Neuronal stem cell (in vitro differentiated cells): ENCODE data around the gene PRICKLE3.
"Not testable (repeated sequence)": the region's sequence is repeated elsewhere in the genome, so short reads cannot be mapped to it uniquely, and the experiment has no call there.

Experiments used
- DNase-seq: peaks from one replicate; pipeline ENCODE4 v3.0.0-alpha.2; 2013; ENCODE audit warnings: low spot score
- H2AFZ ChIP-seq: one replicate; pipeline ENCODE4 v1.6.1; 2013; ENCODE audit warnings: mild to moderate bottlenecking, low read length, inconsistent platforms
- H2AK5ac ChIP-seq: 2 replicates; pipeline ENCODE4 v1.6.1; 2013; ENCODE audit warnings: low read depth, mild to moderate bottlenecking, inconsistent platforms, low read length, moderate library complexity, mixed read lengths
- H2BK120ac ChIP-seq: 2 replicates; pipeline ENCODE4 v1.6.1; 2013; ENCODE audit warnings: low read depth, mild to moderate bottlenecking, inconsistent platforms, low read length, moderate library complexity, mixed read lengths
- H2BK12ac ChIP-seq: one replicate; pipeline ENCODE4 v1.6.1; 2013; ENCODE audit warnings: low read length, inconsistent platforms
- H2BK15ac ChIP-seq: 2 replicates; pipeline ENCODE4 v1.6.1; 2013; ENCODE audit warnings: mild to moderate bottlenecking, low read length, inconsistent platforms, mixed read lengths
- H2BK5ac ChIP-seq: one replicate; pipeline ENCODE4 v1.6.1; 2013; ENCODE audit warnings: inconsistent platforms, mild to moderate bottlenecking, low read length, moderate library complexity
- H3K14ac ChIP-seq: one replicate; pipeline ENCODE4 v1.6.1; 2013; ENCODE audit warnings: low read length, inconsistent platforms
- H3K18ac ChIP-seq: 2 replicates; pipeline ENCODE4 v1.6.1; 2013; ENCODE audit warnings: low read length, inconsistent platforms
- H3K23ac ChIP-seq: 2 replicates; pipeline ENCODE4 v1.6.1; 2013; ENCODE audit warnings: low read depth, mild to moderate bottlenecking, mixed read lengths, low read length, inconsistent platforms; ENCODE audit not compliant: poor library complexity
- H3K27ac ChIP-seq: replicated peaks from 3 replicates; pipeline ENCODE4 v1.5.1; 2013; ENCODE audit warnings: low read length, inconsistent platforms
- H3K27me3 ChIP-seq, 3 experiments: 2 replicates each; pipeline ENCODE4 v1.6.1; 2013; ENCODE audit warnings: low read length in 3 of 3, mild to moderate bottlenecking in 2 of 3, inconsistent platforms in 1 of 3, low read depth in 1 of 3, mixed read lengths in 1 of 3, moderate library complexity in 1 of 3; ENCODE audit not compliant: control insufficient read depth in 3 of 3, insufficient read depth in 3 of 3
- H3K36me3 ChIP-seq, 2 donors: replicated peaks in 1 of 2; 2 replicates each; pipeline ENCODE4 v1.6.1; 2013; ENCODE audit warnings: low read length in 2 of 2; ENCODE audit not compliant: control insufficient read depth in 2 of 2, insufficient read depth in 2 of 2
- H3K4ac ChIP-seq: 2 replicates; pipeline ENCODE4 v1.6.1; 2013; ENCODE audit warnings: inconsistent platforms, mild to moderate bottlenecking, low read length, moderate library complexity
- H3K4me1 ChIP-seq, 2 donors: 1 replicate in 1 of 2; 2 replicates in 1 of 2; pipeline ENCODE4 v1.6.1; 2013; ENCODE audit warnings: low read length in 2 of 2, low read depth in 1 of 2; ENCODE audit not compliant: control insufficient read depth in 2 of 2, insufficient read depth in 1 of 2
- H3K4me2 ChIP-seq: one replicate; pipeline ENCODE4 v1.6.1; 2013; ENCODE audit warnings: mild to moderate bottlenecking, low read length, inconsistent platforms; ENCODE audit not compliant: insufficient read depth, poor library complexity, severe bottlenecking
- H3K4me3 ChIP-seq, 2 donors: 2 replicates each; pipeline ENCODE4 v1.5.1; 2013; ENCODE audit warnings: low read length in 2 of 2, mild to moderate bottlenecking in 2 of 2, inconsistent platforms in 1 of 2, moderate library complexity in 1 of 2
- H3K79me1 ChIP-seq: one replicate; pipeline ENCODE4 v1.6.1; 2013; ENCODE audit warnings: low read depth, mild to moderate bottlenecking, inconsistent platforms, low read length, moderate library complexity
- H3K9ac ChIP-seq: one replicate; pipeline ENCODE4 v1.6.1; 2013; ENCODE audit warnings: mild to moderate bottlenecking, low read depth, low read length, inconsistent platforms; ENCODE audit not compliant: poor library complexity
- H3K9me3 ChIP-seq, 2 donors: replicated peaks in 1 of 2; 2 replicates each; pipeline versions ENCODE3 to v1.6.1; 2013; ENCODE audit warnings: low read length in 2 of 2, mild to moderate bottlenecking in 2 of 2, inconsistent platforms in 1 of 2, low read depth in 1 of 2, mixed read lengths in 1 of 2, moderate library complexity in 1 of 2; ENCODE audit not compliant: control insufficient read depth in 2 of 2, insufficient read depth in 1 of 2
- H4K8ac ChIP-seq: one replicate; pipeline ENCODE4 v1.6.1; 2013; ENCODE audit warnings: low read depth, mild to moderate bottlenecking, inconsistent platforms, low read length, moderate library complexity
- H4K91ac ChIP-seq: one replicate; pipeline ENCODE4 v1.6.1; 2013; ENCODE audit warnings: low read length, low read depth, mild to moderate bottlenecking, inconsistent platforms; ENCODE audit not compliant: poor library complexity
- WGBS, 2 donors: extraction: QIAGEN DNeasy Blood & Tissue Kit; methylation state at CpG; one replicate each; pipeline ENCODE4 v1.1.7; 2013; ENCODE audit warnings: missing lambda C conversion rate in 2 of 2, mixed read lengths in 1 of 2; ENCODE audit not compliant: insufficient read length in 2 of 2, insufficient replicate concordance in 1 of 2; ENCODE audit errors: extremely low coverage in 2 of 2; 5-methylcytosine and 5-hydroxymethylcytosine counted together

Gene PRICKLE3

GRCh38 chrX:49133759-49134158 is 52.4 kb downstream of the PRICKLE3 start:
- Histone ChIP-seq H2BK120ac (no peak overlapping the region), H3K79me1 (no peaks in the 10 kb centered on the region), H4K8ac (no peak overlapping the region), H2BK5ac (no peak overlapping the region), H3K9me3 (no peaks in the 10 kb centered on the region), H3K4ac (no peak overlapping the region), H3K4me2 (no peak overlapping the region), H2AK5ac (no peak overlapping the region), H3K9ac (no peak overlapping the region), H4K91ac (no peak overlapping the region), H2BK15ac (no peak overlapping the region), H3K27ac (no peak overlapping the region), H3K23ac (no peak overlapping the region), H3K14ac (no peak overlapping the region), H3K27me3 (no peaks in the 10 kb centered on the region), H3K36me3 (no peaks in the 10 kb centered on the region), H3K4me3 (no peak overlapping the region), H2BK12ac (no peak overlapping the region), H2AFZ (no peak overlapping the region), H3K18ac (no peak overlapping the region), H3K4me1 (no peaks in the 10 kb centered on the region)
- no peak for DNase-seq
- no CpG with 5 or more reads among the region's 1 CpG for WGBS, 2 donors

GRCh38 chrX:49132275-49132674 is 53.9 kb downstream of the PRICKLE3 start:
- H3K23ac ChIP-seq, H3K27ac ChIP-seq, H2BK12ac ChIP-seq, H3K9me3 ChIP-seq, H2BK120ac ChIP-seq, H2BK15ac ChIP-seq, H3K4ac ChIP-seq, H3K4me2 ChIP-seq, H2AK5ac ChIP-seq, H4K91ac ChIP-seq, H3K4me1 ChIP-seq, H3K79me1 ChIP-seq, H2BK5ac ChIP-seq, H3K14ac ChIP-seq, DNase-seq, H2AFZ ChIP-seq, H3K9ac ChIP-seq, H3K18ac ChIP-seq, H3K27me3 ChIP-seq, H3K36me3 ChIP-seq, H3K4me3 ChIP-seq, H4K8ac ChIP-seq: not testable (repeated sequence)
- no CpG with 5 or more reads among the region's 7 CpGs for WGBS, 2 donors

GRCh38 chrX:49129427-49129826 is 56.7 kb downstream of the PRICKLE3 start:
- Histone ChIP-seq H2BK15ac (no peak overlapping the region), H4K8ac (no peak overlapping the region), H3K36me3 (no peaks in the 10 kb centered on the region), H3K27me3 (no peaks in the 10 kb centered on the region), H2AK5ac (no peak overlapping the region), H3K9ac (no peak overlapping the region), H3K23ac (no peak overlapping the region), H2AFZ (no peak overlapping the region), H3K18ac (no peak overlapping the region), H3K14ac (no peak overlapping the region), H3K4me1 (no peaks in the 10 kb centered on the region), H3K4ac (no peak overlapping the region), H4K91ac (no peak overlapping the region), H2BK5ac (no peak overlapping the region), H3K27ac (no peak overlapping the region), H3K79me1 (no peaks in the 10 kb centered on the region), H2BK120ac (no peak overlapping the region), H3K9me3 (no peaks in the 10 kb centered on the region), H3K4me3 (no peak overlapping the region), H2BK12ac (no peak overlapping the region), H3K4me2 (no peak overlapping the region)
- no CpG with 5 or more reads among the region's 4 CpGs for WGBS, 2 donors
- DNase-seq = no peak

GRCh38 chrX:49127742-49128258 is 58.4 kb downstream of the PRICKLE3 start:
- not testable (repeated sequence) for H2BK15ac ChIP-seq, H3K18ac ChIP-seq, H2BK12ac ChIP-seq, H3K4me2 ChIP-seq, DNase-seq, H3K9me3 ChIP-seq, H3K79me1 ChIP-seq, H2BK5ac ChIP-seq, H3K14ac ChIP-seq, H3K27ac ChIP-seq, H4K91ac ChIP-seq, H4K8ac ChIP-seq, H3K27me3 ChIP-seq, H3K36me3 ChIP-seq, H2AFZ ChIP-seq, H2BK120ac ChIP-seq, H3K23ac ChIP-seq, H3K9ac ChIP-seq, H3K4me1 ChIP-seq, H3K4me3 ChIP-seq, H3K4ac ChIP-seq, H2AK5ac ChIP-seq
- no CpG with 5 or more reads among the region's 13 CpGs for WGBS, 2 donors
